Stimulated activated CD4-positive, alpha-beta T cell treated with anti-CD3 and anti-CD28 coated beads, Interleukin-12 subunit alpha, Interleukin-12 subunit beta, amount 100 ng/mL, for 24 hours (primary cell): Measurements from ENCODE around the gene CDIP1.

ENCODE experiments used
- DNase-seq, 2 experiments: peaks; one replicate each; pipeline ENCODE4 v3.0.0-alpha.2; 2020; ENCODE audit warnings: low read depth in 2 of 2

CDIP1 gene

DNA sequence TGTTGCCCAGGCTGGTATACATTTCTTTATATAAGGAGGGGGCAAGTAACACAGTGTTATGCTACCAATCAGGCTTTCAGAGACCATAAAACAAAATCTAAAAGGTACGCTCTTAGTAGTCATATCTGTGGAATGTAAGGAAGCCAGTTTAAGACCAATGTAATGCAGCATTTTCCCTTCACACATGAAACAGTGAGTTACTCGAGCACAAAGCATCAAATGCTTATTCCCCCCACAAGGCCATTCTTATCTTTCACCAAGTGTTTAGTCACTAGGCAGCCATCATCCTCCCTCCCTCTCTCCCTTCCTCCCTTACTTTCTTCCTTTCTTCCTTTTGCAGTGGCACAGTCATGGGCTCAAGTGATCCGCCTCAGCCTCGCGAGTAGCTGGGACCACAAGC, 49.5 kb downstream of the CDIP1 start:
- DNase-seq: no peak

GRCh38 chr16:4488499-4488967, 50.0 kb downstream of the CDIP1 start:
- no peak for DNase-seq

GRCh38 chr16:4487955-4488498, 50.5 kb downstream of the CDIP1 start:
- DNase-seq: no peak

DNA sequence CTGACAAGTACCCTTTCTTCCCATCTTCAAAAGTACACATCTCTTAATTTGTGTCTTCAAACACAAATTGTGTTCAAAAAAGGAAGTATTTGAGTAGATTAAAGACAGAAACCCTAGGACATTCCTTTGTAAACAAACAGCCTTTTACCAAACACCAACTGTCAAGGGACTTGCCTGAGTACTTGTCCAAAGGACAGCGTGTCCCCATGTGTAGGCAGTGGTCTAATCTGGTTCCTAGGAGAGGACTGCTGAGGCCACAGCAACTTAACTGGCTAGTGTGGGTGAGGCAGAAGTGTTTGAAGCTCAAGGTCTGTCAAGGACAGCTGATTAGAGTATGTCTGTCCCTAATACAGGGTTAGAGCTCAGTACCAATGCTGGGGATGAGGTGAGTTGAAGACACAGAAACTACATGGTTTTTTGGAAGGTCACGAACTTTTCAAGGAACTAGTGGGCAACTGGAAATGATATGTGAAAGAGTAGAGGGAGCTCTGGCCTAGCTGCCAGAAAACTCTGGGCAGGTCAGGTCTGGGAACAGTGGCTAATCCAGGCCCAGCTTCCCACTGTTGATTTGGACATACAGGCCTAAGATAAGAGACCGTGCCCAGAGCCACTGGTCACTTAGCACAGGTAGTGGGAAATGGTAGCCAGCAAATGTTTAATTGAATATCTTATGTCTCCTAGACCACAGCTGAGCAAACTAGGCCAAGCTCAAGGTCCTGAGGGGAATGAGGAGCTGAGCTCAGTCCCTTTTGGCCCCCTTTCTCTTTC, 52.3 kb downstream of the CDIP1 start:
- no peak for DNase-seq

- no peak for DNase-seq
Observed at GRCh38 chr16:4481963-4482362, 56.6 kb downstream of the CDIP1 start.

GRCh38 chr16:4481526-4481925, 57.0 kb downstream of the CDIP1 start:
- DNase-seq: no peak

- no peak for DNase-seq
Observed at GRCh38 chr16:4477966-4478365, 60.6 kb downstream of the CDIP1 start.

GRCh38 chr16:4475880-4476788, 62.4 kb downstream of the CDIP1 start, which contains the start of gene HMOX2:
Gene HMOX2, plus strand, starts transcription at chr16:4476398. Its CDS starts 29,127 bp downstream, at chr16:4505525.
- DNase-seq: peak; percentile 91 to 93

- peak; percentile 77 to 90 for DNase-seq
Observed at GRCh38 chr16:4474192-4474961, 64.2 kb downstream of the CDIP1 start, which contains the start of gene NMRAL1. Gene NMRAL1, minus strand, starts transcription at chr16:4474625. Its CDS starts 493 bp downstream, at chr16:4474132.

- no peak for DNase-seq
Observed at GRCh38 chr16:4472880-4473279, 65.7 kb downstream of the CDIP1 start.

GRCh38 chr16:4471869-4472268, 66.7 kb downstream of the CDIP1 start:
- no peak for DNase-seq

DNA sequence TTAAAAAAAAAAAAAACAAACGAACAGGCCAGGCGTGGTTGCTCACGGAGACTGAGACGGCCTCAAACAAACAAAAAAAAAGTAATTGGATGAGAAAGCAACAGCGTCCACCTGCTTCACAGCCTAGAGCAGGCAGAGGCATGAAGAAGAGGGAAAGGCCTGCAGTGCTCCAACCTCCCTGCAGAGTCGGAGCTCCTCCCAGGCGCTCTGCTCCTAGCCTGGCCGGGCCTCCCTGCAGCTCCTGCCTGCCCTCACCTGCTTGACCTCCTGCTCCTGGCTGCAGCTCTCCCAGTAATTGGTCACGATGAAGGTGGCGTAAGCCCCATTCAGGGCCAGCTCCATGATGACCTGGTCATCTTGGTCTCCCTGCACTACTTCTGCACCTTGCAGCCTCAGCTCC, 69.6 kb downstream of the CDIP1 start:
- DNase-seq: no peak

DNA sequence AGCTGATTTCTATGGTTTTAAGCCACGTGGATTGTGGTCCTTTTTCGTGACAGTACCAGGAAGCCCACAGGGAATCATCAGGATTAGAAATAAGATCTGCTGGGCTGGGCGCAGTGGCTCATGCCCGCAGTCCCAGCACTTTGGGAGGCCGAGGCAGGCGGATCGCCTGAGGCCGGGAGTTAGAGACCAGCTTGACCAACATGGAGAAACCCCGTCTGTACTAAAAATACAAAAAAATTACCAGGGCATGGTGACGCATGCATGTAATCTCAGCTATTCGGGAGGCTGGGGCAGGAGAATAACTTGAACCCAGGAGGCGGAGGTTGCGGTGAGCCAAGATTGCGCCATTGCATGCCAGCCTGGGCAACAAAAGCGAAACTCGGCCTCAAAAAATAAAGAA, 70.7 kb downstream of the CDIP1 start:
- DNase-seq: no peak

DNA sequence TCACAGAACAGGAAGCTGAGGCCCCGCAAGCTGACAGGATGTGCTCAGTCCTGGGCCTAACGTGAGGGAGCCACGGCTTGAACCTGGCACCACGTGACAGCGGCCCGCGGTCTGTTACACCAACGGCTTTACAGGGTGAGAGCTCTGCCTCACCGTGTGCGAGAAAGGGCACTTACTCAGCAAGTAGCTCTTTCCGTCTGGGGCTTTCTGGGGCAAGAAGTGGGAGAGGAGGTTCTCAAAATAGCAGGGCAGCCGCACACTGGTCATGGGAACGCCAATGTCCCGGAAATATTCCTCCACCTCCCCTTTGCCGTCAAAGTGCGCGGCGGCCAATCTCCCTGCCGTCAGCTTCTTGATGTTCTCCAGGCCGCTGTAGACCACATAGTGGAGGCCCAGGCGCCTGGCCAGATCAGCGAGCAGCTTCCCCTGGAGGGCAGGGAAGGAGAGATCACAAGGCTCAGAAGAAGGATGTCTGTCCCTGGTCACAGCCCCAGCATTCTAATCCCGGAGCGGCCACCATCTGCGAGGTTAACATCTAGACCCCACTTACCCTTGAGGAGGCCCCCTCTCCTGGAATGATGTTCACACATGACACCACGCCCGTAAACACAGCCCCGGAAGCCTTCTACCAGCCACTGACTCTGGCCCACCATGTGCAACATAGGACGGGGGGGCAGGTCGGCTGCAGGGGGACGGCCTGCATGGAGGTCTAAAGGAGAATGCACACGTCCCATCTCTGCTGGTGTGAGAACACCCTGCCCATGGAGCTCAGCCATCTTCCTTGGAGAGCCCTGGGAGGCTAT, 72.4 kb downstream of the CDIP1 start:
- peak; percentile 11 to 24 for DNase-seq

DNA sequence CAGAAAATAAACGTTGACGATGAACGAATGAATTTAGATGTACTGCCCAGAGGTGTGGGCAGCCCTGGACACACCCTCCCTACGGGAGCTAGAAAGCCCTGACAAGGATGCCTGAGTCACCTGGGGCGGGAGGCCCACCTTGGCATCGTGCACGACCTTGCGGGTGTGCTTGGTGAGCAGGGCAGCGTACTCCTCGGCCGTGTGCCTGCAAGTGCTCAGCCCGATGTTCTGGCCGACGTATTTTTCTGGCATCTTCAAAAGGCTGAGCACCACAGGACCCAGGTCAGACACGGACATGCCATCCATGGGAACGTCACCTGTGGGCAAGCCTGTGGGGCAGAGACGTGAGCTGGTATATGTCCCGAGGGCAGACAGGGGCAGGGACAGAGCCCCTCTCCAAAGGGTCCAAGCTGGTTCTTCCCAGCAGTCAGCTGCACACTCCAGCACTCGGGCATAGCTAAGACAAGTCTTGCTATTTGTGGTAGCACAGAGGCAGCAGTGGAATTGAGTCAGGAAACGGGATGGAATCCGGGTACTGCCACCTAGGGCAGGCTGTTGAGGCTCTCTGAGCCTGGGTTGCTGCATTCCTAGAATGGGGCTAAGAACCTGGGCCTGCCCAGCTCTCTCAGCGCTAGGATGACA, 74.9 kb downstream of the CDIP1 start:
- no peak for DNase-seq

GRCh38 chr16:4461250-4462085, 77.1 kb downstream of the CDIP1 start:
- no peak for DNase-seq

DNA sequence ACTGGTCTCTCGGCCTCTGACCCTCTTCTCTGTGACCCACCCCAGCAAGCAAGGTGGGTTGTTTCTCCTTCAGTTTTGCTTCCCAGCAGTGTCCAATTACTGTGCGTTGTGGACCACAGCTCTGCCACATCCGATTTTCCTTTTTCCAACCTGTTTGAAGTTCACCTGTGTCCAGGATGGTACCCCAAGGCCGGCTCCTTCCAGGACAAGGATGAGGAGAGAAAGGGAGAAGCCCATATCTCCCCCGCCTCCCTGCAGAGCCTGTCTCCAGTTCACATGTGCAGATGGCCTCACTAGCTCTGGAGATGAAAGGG, 77.7 kb downstream of the CDIP1 start:
- no peak for DNase-seq
